HuH-7.5 (cell line): ENCODE data around the gene SEMA7A.

Experiments used
- DNase-seq: peaks from one replicate; pipeline ENCODE4 v3.0.0; 2011; ENCODE audit warnings: low spot score

The SEMA7A gene

GRCh38 chr15:74415966-74416916 lies 17.5 kb downstream of the SEMA7A start:
- no peak for DNase-seq

GRCh38 chr15:74414603-74415338 lies 19.0 kb downstream of the SEMA7A start:
- DNase-seq: no peak

DNA sequence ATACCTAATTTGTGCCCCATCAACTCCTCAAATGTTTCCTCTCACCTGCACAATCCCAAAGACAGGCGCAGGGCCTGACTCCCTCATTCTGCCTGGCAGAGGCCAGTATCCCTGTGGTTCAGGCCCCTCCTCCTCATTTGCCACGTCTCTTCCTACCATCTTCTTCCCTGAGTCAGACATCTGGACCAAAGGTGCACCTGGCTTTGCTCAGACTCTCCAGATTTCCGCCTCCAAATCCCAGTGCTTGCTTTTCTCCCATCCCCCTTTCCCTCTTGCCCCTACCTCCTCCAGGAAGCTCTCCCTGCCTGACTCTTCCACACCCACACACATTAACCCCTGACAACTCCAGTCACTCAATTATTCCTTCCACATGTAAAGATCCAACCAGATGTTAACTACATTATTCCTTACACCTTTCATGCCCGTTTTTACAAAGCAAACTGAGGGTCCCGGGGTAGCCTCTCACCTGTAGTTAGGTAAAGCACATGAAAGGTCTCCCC lies 19.6 kb downstream of the SEMA7A start:
- no peak for DNase-seq

DNA sequence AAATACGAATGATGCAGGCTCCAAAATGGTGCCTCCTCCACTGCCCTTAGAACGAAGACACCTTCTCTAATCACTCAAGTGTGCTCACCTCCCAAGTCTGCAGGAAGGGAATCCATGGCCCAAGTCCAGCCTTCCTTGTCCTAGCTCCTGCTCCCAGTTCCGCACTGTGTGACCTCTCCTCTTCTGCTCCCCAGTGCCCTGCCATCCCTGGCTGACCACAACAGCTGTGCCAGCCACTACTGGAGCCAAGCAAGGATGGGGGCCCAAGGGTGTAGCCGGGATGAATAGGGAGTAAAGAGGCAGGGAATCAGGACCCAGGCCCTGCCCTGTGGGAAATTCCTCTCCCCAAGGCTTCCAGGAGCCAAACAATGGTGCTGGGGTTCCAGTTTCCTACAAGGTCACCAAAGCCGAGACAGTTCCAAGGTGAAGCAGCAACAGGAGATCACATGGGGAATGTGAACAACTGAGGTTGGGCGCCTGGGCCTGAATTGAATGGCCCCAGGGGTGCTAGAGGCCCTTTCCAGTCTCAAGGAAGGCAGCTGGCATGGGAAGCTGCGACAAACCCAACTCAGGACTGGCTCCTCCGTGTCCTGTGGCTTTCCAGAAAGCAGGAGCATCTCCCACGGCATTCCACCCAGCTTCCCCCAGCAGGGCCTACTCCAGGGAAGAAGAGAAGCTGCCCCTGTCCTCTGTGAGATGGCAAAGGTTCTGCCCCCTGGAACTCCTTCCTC lies 20.2 kb downstream of the SEMA7A start:
- DNase-seq: no peak

GRCh38 chr15:74412159-74412558 lies 21.6 kb downstream of the SEMA7A start:
- no peak for DNase-seq

GRCh38 chr15:74411686-74412085 lies 22.1 kb downstream of the SEMA7A start:
- DNase-seq: no peak

DNA sequence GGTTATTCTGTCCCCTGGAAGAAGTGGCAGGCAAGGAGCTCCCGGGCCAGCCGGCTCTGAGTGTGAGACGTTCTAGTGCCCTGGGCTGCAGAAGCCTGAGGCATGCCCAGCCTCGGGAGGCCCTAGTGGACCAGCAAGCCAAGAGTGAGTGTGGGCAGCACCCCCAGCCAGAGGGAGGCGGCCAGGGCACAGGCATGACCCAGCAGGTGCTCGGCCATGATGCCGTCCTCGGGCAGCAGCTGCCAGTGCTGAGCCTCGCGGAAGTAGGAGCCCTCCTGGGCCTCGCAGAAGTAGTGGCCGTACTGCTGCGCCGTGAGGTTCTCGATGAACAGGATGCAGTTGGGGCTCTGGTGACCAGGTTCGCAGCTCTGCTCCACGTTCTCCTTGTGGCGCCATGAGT lies 23.3 kb downstream of the SEMA7A start:
- no peak for DNase-seq

DNA sequence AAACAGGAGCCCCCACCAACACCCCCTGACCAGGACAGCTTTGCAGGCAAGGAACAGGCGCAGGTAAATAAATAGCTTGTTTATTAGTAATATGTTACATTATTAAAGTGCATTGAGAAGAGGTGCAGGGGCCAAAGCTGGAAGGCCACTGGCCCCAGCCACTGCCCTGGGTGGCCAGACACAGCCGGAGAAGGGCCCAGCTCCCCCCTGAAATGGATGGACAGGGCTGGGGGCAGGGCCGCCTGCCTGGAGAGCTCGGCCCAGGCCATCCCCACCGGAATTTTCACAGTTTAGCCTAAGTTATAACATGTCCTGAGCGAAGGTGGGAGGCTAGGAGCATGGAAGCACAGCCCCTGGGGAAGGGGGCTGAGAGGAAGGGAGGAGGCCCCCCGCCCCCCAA lies 24.5 kb downstream of the SEMA7A start:
- DNase-seq: no peak

DNA sequence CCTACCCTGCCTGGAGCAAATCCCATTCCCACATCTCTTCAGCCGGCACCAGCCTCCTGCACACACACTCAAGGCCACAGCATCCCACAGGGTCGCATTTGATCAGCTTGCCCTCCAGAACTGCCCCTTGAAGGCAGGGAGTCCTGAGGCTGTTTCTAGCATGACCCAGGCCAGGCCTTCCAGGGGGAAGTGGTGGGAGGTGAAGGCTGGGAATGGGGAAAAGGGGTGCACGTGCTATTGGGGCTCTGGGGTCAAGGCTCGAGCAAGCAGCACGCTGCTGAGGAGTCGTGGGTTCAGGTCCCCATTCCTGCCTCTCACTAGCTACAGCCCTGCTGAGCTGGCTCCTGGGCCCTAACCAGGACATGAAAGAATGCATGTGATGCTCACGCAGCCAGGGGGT lies 24.9 kb downstream of the SEMA7A start:
- DNase-seq: no peak

GRCh38 chr15:74408385-74408784 lies 25.4 kb downstream of the SEMA7A start:
- no peak for DNase-seq

- DNase-seq: no peak
Observed at GRCh38 chr15:74406992-74407705, 26.6 kb downstream of the SEMA7A start.

DNA sequence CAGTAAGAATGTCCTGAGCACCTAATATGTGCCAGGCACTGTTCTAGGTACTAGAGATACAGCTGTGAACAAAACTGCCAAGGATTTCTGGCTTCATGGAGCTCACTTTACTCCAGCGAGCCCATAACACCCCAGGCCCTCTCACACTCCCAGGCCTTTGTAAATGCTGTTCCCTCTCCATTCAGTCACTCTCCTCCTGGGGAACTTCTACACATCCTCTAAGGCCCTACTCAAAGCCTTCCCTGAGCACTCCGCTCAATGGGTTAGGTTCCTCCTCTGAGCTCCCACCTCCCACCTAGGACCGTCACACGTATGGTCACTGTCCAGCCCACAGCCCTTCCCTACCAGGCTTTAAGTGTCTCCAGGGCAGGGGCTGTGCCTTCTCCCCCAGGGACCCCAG lies 27.2 kb downstream of the SEMA7A start:
- DNase-seq: no peak

- DNase-seq: no peak
Observed at GRCh38 chr15:74405823-74406222, 27.9 kb downstream of the SEMA7A start.

DNA sequence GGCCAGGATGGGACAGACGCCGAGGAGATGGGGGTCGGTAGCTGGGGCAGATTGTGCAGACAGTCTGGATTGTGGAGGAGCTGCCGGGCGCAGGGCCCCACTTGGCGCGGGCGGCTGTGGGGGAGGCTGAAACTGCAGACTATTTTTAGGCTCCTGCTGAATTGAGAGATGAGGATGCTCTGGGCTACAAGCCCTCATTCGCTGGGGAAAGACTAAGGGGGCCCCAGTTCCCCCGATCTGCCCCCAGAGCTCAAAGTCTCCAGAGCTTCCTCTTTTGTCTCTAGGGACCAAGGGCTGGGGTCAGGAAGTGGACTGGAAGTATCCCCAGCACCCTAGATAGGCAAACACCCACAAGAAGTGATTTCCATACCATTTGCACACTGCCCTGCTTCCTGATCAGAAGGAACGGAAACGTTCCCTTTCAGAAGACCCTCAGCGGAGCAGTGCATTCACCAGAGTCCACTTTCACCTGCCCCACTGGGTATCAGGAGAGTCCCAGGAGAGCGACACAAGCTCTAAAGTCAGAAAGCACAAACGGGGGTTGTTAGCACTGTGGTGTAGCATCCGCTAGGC lies 29.7 kb downstream of the SEMA7A start:
- DNase-seq: no peak

DNA sequence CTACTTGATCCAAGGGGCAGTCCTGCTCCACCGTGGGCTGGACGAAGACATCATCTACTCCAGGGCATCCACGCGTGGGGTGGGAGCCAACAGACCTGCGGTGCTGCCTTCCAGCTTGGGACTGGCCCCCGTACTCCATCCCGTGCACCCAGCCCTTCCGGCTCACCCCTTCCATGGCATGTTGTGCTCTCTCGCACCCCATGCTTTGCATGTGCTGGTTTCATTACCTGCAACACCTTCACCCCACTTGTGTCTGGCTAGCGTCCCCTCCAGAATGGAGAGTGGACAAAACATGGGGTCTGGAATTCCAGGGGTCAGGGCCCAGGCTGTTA lies 30.2 kb downstream of the SEMA7A start:
- DNase-seq: no peak

DNA sequence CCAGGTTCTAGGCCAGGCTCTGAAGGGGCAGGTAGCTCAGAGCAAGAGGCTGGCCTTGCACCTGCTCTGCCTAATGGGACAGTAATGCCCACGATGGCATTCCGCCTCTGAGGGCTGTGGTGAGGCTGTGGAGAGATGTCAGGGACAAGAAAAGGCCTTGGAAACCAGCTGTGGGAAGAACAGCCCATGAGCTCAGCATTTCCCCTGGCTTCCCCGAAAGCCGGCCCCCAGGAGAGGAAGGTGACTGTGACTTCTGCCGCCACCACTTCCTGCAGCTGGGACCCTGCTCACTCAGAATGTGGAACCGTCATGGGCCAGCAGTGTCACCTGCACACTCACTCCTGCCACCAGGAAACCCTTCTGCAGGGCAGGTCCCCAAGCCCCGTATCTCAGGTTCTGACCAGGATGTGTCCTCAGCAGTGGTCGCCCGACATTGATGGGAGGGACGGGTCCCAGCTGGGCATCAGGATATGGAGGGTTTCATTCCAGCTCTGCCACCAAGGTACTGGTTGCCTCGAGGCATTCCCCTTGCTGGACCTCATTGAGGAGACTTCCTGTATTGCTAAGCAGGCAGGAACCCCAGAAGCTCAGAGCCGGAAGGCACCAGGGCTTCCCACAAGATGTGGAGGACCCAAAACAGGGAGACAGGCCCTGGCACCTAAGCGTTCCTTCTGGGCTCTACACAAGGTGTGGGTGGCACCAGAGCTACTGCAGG lies 30.7 kb downstream of the SEMA7A start:
- no peak for DNase-seq

- no peak for DNase-seq
Observed at GRCh38 chr15:74402337-74402841, 31.4 kb downstream of the SEMA7A start.

- no peak for DNase-seq
Observed at GRCh38 chr15:74400915-74401757, 32.6 kb downstream of the SEMA7A start.

DNA sequence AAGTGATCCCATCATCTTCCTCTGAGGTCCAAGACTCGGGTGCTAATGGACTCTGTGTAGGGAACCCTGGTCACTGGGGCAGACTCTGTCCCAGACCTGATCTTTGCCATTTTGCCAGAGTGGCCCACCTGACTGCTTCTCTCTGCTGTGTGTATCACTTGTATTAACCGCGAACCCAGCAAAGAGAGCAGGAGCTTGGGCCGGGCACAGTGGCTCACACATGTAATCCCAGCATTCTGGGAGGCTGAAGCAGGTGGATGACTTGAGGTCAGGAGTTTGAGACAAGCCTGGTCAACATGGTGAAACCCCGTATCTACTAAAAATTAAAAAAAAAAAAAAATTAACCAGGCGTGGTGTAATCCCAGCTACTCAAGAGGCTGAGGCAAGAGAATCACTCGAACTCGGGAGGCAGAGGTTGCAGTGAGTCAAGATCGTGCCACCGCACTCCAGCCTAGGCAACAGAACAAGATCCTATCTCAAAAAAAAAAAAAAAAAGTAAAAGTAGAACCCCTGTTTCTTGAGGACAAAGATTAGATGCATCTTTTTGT lies 33.4 kb downstream of the SEMA7A start:
- DNase-seq: no peak
